ENCODE data around the gene MDFIC.

Gene MDFIC

GRCh38 chr7:114949231-114949630, 27.3 kb downstream of the MDFIC start:
- DNase-seq (ENCODE audit: low read depth in 3 of 3, low spot score in 1 of 3), result no peak

GRCh38 chr7:114952296-114952695, 30.4 kb downstream of the MDFIC start:
- no peak for DNase-seq (ENCODE audit: low read depth in 3 of 3, low spot score in 1 of 3)

- DNase-seq (ENCODE audit: low read depth in 3 of 3, low spot score in 1 of 3), result no peak
Measured at GRCh38 chr7:114953724-114954123, 31.8 kb downstream of the MDFIC start.

- no peak for DNase-seq (ENCODE audit: low read depth in 3 of 3, low spot score in 1 of 3)
Measured at GRCh38 chr7:114956702-114957101, 34.8 kb downstream of the MDFIC start.

GRCh38 chr7:114957444-114957843, 35.5 kb downstream of the MDFIC start:
- no peak for DNase-seq (ENCODE audit: low read depth in 3 of 3, low spot score in 1 of 3)

- DNase-seq (ENCODE audit: low read depth in 3 of 3, low spot score in 1 of 3), result no peak
Measured at GRCh38 chr7:114959931-114960330, 38.0 kb downstream of the MDFIC start.

- no peak for DNase-seq (ENCODE audit: low read depth in 3 of 3, low spot score in 1 of 3)
Measured at GRCh38 chr7:114962441-114962840, 40.5 kb downstream of the MDFIC start.

- no peak for DNase-seq (ENCODE audit: low read depth in 3 of 3, low spot score in 1 of 3)
Measured at GRCh38 chr7:114966156-114966555, 44.3 kb downstream of the MDFIC start.

- DNase-seq (ENCODE audit: low read depth in 3 of 3, low spot score in 1 of 3), result no peak
Measured at GRCh38 chr7:114969096-114969495, 47.2 kb downstream of the MDFIC start.

- DNase-seq (ENCODE audit: low read depth in 3 of 3, low spot score in 1 of 3), result no peak
Measured at GRCh38 chr7:114970308-114970707, 48.4 kb downstream of the MDFIC start.

- DNase-seq (ENCODE audit: low read depth in 3 of 3, low spot score in 1 of 3), result no peak
Measured at GRCh38 chr7:114970732-114971131, 48.8 kb downstream of the MDFIC start.

GRCh38 chr7:114972567-114972966, 50.7 kb downstream of the MDFIC start:
- DNase-seq (ENCODE audit: low read depth in 3 of 3, low spot score in 1 of 3), result no peak

- DNase-seq (ENCODE audit: low read depth in 3 of 3, low spot score in 1 of 3), result no peak
Measured at GRCh38 chr7:114973147-114973546, 51.3 kb downstream of the MDFIC start.

- no peak for DNase-seq (ENCODE audit: low read depth in 3 of 3, low spot score in 1 of 3)
Measured at GRCh38 chr7:114975401-114975800, 53.5 kb downstream of the MDFIC start.

GRCh38 chr7:114976666-114977065, 54.8 kb downstream of the MDFIC start:
- no peak for DNase-seq (ENCODE audit: low read depth in 3 of 3, low spot score in 1 of 3)

GRCh38 chr7:114977277-114977676, 55.4 kb downstream of the MDFIC start:
- DNase-seq (ENCODE audit: low read depth in 3 of 3, low spot score in 1 of 3), result no peak

- DNase-seq (ENCODE audit: low read depth in 3 of 3, low spot score in 1 of 3), result no peak
Measured at GRCh38 chr7:114979388-114979787, 57.5 kb downstream of the MDFIC start.

- no peak for DNase-seq (ENCODE audit: low read depth in 3 of 3, low spot score in 1 of 3)
Measured at GRCh38 chr7:114979803-114980507, 58.1 kb downstream of the MDFIC start.

GRCh38 chr7:114981323-114981722, 59.4 kb downstream of the MDFIC start:
- DNase-seq (ENCODE audit: low read depth in 3 of 3, low spot score in 1 of 3), result no peak

GRCh38 chr7:114985116-114985715, 63.3 kb downstream of the MDFIC start:
- no peak for DNase-seq (ENCODE audit: low read depth in 3 of 3, low spot score in 1 of 3)

- DNase-seq (ENCODE audit: low read depth in 3 of 3, low spot score in 1 of 3), result no peak
Measured at GRCh38 chr7:114986190-114987180, 64.6 kb downstream of the MDFIC start.

GRCh38 chr7:114988026-114988425, 66.1 kb downstream of the MDFIC start:
- DNase-seq (ENCODE audit: low read depth in 3 of 3, low spot score in 1 of 3), result no peak

All from stimulated activated CD4-positive, alpha-beta T cell treated with anti-CD3 and anti-CD28 coated beads, TNF-alpha, amount 100 ng/mL, for 1 hour (primary cell).